Bronchial epithelial cell (primary cell): ENCODE measurements around the gene RABL6. TPM values are rescaled to one million over a fixed set of nuclear protein-coding genes. Genes with fewer than 3 reads are reported as not detected.
"Not testable (repeated sequence)": the region's sequence is repeated elsewhere in the genome, so short reads cannot be mapped to it uniquely, and the experiment has no call there.

Experiments used
- DNase-seq: peaks from one replicate; pipeline ENCODE4 v3.0.0-alpha.2; 2010; ENCODE audit warnings: low read depth
- FAIRE-seq: peaks from 2 replicates; lab custom pipeline; 2011; peaks lifted over from hg19 to GRCh38; lab: Jason Lieb, UNC
- H3K27me3 ChIP-seq: 2 replicates; pipeline ENCODE4 v1.5.1; 2011; ENCODE audit warnings: low read length; ENCODE audit not compliant: control insufficient read depth, insufficient read depth
- H3K36me3 ChIP-seq: 2 replicates; pipeline ENCODE4 v1.5.1; 2011; ENCODE audit warnings: low read length; ENCODE audit not compliant: control insufficient read depth, insufficient read depth
- H3K4me3 ChIP-seq: 2 replicates; pipeline ENCODE4 v1.5.1; 2011; ENCODE audit warnings: mild to moderate bottlenecking, low read depth, low read length, control low read depth
- total RNA-seq: library from RNA; depleted of rRNA; stranded (reverse); fragments of >200 nt; gene quantifications from 2 replicates; pipeline ENCODE4 v1.2.1, GENCODE V29; 2014
- TF ChIP-seq, protein P1 (sequence below): IDR thresholded peaks from 2 replicates; pipeline ENCODE4 v1.5.1; 2011; ENCODE audit warnings: mild to moderate bottlenecking, moderate library complexity, low read length, control low read depth, inconsistent platforms; ENCODE audit not compliant: insufficient read depth, severe bottlenecking

The RABL6 gene
- total RNA-seq, 1 donor from 2014 or later: 79.5 TPM

DNA sequence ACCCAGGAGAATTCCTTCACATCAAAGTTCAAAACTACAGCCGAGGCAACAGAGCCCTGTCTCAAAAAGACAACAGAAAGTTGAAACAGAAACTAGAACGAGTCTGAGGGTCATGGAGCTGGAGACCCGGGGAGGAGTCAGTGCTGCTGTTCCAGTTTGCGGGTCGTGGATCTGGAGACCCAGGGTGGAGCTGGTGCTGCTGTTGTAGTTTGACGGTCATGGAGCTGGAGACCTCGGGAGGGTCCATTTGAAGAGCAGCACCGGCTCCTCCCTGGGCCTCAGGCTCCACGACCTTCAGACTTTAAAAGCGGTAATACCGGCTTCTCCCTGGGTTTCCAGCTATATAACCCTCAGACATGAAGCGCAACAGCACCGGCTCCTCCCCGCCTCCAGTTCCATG is 30.4 kb upstream of the RABL6 start:
- peaks cover 6% of the 10 kb centered on the region for H3K27me3 ChIP-seq
- FAIRE-seq (no peak), DNase-seq (no peak)
- TF ChIP-seq, protein P1, sequence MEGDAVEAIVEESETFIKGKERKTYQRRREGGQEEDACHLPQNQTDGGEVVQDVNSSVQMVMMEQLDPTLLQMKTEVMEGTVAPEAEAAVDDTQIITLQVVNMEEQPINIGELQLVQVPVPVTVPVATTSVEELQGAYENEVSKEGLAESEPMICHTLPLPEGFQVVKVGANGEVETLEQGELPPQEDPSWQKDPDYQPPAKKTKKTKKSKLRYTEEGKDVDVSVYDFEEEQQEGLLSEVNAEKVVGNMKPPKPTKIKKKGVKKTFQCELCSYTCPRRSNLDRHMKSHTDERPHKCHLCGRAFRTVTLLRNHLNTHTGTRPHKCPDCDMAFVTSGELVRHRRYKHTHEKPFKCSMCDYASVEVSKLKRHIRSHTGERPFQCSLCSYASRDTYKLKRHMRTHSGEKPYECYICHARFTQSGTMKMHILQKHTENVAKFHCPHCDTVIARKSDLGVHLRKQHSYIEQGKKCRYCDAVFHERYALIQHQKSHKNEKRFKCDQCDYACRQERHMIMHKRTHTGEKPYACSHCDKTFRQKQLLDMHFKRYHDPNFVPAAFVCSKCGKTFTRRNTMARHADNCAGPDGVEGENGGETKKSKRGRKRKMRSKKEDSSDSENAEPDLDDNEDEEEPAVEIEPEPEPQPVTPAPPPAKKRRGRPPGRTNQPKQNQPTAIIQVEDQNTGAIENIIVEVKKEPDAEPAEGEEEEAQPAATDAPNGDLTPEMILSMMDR: no peak
- no peak overlapping the region for H3K4me3 ChIP-seq
- H3K36me3 ChIP-seq: no peaks in the 10 kb centered on the region

DNA sequence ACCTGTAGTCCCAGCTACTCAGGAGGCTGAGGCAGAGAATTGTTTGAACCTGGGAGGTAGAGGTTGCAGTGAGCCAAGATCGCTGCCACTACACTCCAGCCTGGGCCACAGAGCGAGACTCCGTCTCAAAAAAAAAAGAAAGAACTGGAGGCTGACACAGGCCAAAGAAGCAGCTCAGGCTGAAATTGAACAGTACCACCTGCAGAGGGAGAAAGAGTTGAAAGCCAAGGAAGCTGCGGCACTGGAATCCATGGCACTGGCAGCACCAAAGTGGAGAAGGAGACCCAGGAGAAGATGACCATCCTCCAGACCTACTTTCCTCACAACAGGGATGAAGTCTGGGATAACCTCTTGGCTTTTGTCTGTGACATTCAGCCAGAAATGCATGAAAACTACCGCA is 27.9 kb upstream of the RABL6 start:
- TF ChIP-seq, protein P1: no peak
- no peak overlapping the region for H3K4me3 ChIP-seq
- H3K27me3 ChIP-seq: peaks cover 6% of the 10 kb centered on the region
- no peak for DNase-seq
- no peak for FAIRE-seq
- H3K36me3 ChIP-seq: no peaks in the 10 kb centered on the region

DNA sequence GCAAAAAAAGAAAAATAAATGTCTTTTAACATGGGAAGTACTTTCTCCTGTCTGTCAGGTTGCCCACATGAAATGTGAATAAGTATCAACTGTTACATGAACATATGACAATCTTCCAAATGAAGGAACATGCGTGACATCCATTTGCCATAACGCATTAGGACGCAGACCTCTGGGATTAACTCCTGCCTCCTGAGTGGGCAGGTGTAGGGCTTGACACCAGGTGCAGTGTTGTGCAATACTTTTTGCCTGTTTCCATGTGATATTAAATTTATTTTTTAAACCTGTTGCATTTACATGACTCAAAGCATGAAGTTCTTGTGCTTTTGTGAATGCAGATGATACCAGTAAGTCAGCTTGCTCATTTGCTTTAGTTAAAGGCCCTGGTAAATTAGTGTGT is 25.3 kb upstream of the RABL6 start:
- TF ChIP-seq, protein P1: no peak
- DNase-seq: no peak
- H3K27me3 ChIP-seq: peaks cover 6% of the 10 kb centered on the region
- no peaks in the 10 kb centered on the region for H3K36me3 ChIP-seq
- H3K4me3 ChIP-seq: no peak overlapping the region
- no peak for FAIRE-seq

DNA sequence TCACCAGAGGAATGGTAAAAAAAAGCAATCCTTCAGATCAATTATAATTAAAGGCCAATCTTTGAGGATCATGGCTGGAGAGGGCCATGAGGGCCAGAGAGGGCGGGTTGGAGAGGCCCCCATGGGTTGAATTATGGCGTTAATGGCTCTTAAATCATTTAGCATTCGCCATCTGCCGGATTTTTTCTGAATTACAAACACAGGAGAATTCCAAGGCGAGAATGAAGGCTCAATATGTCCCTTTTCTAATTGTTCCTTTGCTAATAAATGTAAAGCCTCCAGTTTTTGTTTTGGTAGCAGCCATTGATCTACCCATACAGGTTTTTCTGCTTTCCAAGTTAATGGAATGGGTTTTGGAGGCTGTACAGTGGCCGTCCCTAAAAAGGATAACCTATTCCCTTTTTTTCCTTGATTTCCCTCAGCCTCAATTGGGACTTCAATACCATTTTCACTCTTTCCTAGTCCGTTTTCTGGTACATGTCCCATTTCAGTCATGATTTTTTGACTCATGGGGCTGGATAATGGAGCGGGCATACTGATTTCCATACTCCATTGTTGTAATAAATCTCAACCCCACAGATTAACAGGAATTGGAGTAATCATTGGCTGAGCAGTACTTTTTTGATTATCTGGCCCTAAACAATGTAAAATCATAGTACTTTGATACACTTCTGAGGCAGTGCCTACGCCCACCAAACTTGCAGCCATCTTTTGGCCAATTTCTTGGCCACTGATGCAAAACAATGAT is 23.3 kb upstream of the RABL6 start:
- Histone ChIP-seq H3K4me3 (no peak overlapping the region), H3K36me3 (no peaks in the 10 kb centered on the region), H3K27me3 (peaks cover 2% of the 10 kb centered on the region)
- DNase-seq (no peak), FAIRE-seq (no peak)
- TF ChIP-seq, protein P1: peak; percentile 31

DNA sequence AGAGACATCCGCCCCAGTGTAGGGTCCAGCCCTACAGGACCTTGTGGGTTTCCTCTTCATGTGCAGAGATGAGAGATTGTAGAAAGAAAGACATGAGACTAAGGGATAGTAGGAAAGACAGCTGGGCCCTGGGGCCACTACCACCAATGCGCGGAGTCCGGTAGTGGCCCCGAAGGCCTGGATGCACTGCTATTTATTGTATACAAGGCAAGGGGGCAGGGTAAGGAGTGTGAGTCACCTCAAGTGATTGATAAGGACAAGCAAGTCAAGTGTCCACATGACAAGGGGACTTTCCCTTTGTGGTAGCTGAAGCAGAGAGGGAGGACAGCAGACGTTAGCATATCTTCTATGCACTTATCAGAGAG is 22.8 kb upstream of the RABL6 start:
- FAIRE-seq (no peak), DNase-seq (no peak)
- Histone ChIP-seq H3K4me3 (no peak overlapping the region), H3K36me3 (no peaks in the 10 kb centered on the region), H3K27me3 (no peaks in the 10 kb centered on the region)
- TF ChIP-seq, protein P1: no peak

DNA sequence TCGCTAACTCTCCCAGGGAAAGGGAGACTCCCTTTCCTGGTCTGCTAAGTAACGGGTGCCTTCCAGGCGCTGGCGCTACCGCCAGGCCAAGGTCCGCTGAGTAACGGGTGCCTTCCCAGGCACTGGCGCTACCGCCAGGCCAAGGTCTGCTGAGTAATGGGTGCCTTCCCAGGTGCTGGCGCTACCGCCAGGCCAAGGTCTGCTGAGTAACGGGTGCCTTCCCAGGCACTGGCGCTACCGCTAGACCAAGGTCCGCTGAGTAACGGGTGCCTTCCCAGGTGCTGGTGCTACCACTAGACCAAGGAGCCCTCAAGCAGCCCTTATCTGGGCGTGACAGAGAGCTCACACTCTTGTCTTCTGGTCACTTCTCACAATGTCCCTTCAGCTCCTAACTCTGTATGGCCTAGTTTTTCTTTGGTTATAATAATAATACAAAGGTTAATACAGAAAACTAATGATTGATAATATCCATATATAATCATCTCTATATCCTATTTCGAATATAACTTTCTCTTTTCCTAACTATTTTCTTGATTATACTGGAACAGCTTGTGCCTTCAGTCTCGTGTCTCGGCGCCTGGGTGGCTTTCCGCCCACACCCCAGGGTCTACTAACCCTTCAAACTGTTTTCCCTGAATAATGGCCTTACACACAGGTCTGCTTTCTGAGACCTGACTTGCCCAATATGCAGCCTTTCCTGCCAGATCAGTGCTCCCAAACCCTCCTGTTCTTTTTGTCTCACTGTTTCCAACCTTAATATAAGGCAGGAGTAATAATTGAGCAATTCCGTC is 22.0 kb upstream of the RABL6 start:
- not testable (repeated sequence) for H3K27me3 ChIP-seq, H3K4me3 ChIP-seq, FAIRE-seq

More for the DNA sequence above, 22.0 kb upstream of the RABL6 start:
- not testable (repeated sequence) for H3K36me3 ChIP-seq, DNase-seq
